ENCODE data around the gene UXS1. TPM values are rescaled to one million over a fixed set of nuclear protein-coding genes. Genes with fewer than 3 reads are reported as not detected.

The UXS1 gene
- total and polyA plus RNA-seq, 2 of the 8 experiments (the other 6 are each of a cell fraction or from before 2014, with no cell fraction given) = 44.5 to 63.4 TPM

DNA sequence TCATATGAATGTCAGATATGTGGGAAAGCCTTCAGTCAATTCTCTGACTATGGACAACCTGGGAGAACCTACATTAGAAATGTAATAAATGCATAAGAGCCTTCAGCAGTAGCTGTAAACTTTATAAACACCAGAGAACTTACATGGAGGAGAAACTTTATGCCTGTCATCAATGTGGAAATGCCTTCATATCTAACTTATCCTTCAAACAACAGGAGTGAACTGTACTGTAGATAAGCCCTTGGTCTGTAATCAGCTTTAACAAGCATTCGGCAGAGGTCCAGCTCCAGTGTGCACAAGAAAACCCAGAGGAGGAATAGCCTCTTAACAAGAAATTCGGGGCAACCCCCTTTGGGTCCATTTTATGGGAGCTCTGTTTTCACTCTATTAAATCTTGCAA is 14.8 kb upstream of the UXS1 start:
- no peaks in the 10 kb centered on the region for H3K9me3 ChIP-seq (ENCODE audit: insufficient read depth in 2 of 2, low read depth in 1 of 2, low read length in 1 of 2)
- H4K8ac ChIP-seq (ENCODE audit: extremely low read depth, insufficient read depth, low read length) = no peak overlapping the region
- ChIA-PET POLR2A (ENCODE audit: partially characterized antibody) (no interaction called here), CTCF (ENCODE audit: partially characterized antibody) (interaction anchor here (0.8 kb wide), 1 partner anchor 44 kb away, joined by 3 read pairs; no protein-coding TSS in a partner anchor)
- H2BK12ac ChIP-seq (ENCODE audit: low read depth, low read length) = no peak overlapping the region
- TF ChIP-seq TEAD4 (IDR thresholded peaks at IDR 0.05; ENCODE audit: low read depth, low read length) (no peak), ZNF274 (IDR thresholded peaks at IDR 0.05; ENCODE audit: borderline replicate concordance, extremely low read depth, low read length) (no peak), ASH2L (IDR thresholded peaks at IDR 0.05; ENCODE audit: low read length) (no peak), POLR2A (IDR thresholded peaks at IDR 0.05; ENCODE audit: control extremely low read depth in 1 of 2, low read depth in 2 of 2, low read length in 2 of 2) (no peak)
- TF ChIP-seq, protein P1, sequence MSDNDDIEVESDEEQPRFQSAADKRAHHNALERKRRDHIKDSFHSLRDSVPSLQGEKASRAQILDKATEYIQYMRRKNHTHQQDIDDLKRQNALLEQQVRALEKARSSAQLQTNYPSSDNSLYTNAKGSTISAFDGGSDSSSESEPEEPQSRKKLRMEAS (IDR thresholded peaks at IDR 0.05) = no peak
- H2AK5ac ChIP-seq (ENCODE audit: low read depth, low read length) = no peak overlapping the region
- no peak overlapping the region for H4K5ac ChIP-seq (ENCODE audit: insufficient read length, low read depth, low read length)
- no peak overlapping the region for H2BK20ac ChIP-seq (ENCODE audit: low read length)
- H3K4me3 ChIP-seq (ENCODE audit: extremely low read depth in 1 of 4, insufficient read depth in 2 of 4, low read depth in 3 of 4, low read length in 4 of 4) = no peak overlapping the region
- H3K27ac ChIP-seq (ENCODE audit: low read depth, low read length) = no peak overlapping the region
- H4K91ac ChIP-seq (replicated peaks; ENCODE audit: insufficient read length, low read length) = no peak overlapping the region
- WGBS, 2 experiments (ENCODE audit: extremely low coverage in 1 of 2, insufficient coverage in 1 of 2, insufficient read length in 1 of 2, insufficient replicate concordance in 2 of 2, low coverage in 1 of 2, low lambda C conversion rate in 2 of 2, missing lambda C conversion rate in 1 of 2) = 95% methylated on average over 2 of the region's 2 CpGs; no CpG with 5 or more reads in 1 of the 2 experiments
- H3K4ac ChIP-seq (replicated peaks; ENCODE audit: insufficient read length, low read depth, low read length) = no peak overlapping the region
- H3K79me2 ChIP-seq (ENCODE audit: control insufficient read depth in 1 of 2, insufficient read depth in 2 of 2, low read length in 2 of 2) = no peaks in the 10 kb centered on the region
- no peaks in the 10 kb centered on the region for H3K79me1 ChIP-seq (ENCODE audit: low read depth, low read length)
- no peaks in the 10 kb centered on the region for H3K4me1 ChIP-seq (replicated peaks in 1 of 4; ENCODE audit: control insufficient read depth in 3 of 4, insufficient read depth in 4 of 4, low read length in 3 of 4)
- no peaks in the 10 kb centered on the region for H4K20me1 ChIP-seq (replicated peaks in 1 of 2; ENCODE audit: control insufficient read depth in 1 of 2, insufficient read depth in 2 of 2, low read length in 2 of 2)
- H3K56ac ChIP-seq (replicated peaks; ENCODE audit: insufficient read length, low read depth, low read length) = no peak overlapping the region
- H3K14ac ChIP-seq (ENCODE audit: insufficient read length) = no peak overlapping the region
- H3K4me2 ChIP-seq (ENCODE audit: insufficient read depth in 1 of 2, low read depth in 2 of 2, low read length in 2 of 2) = no peak overlapping the region
- no peak overlapping the region for H2BK120ac ChIP-seq (replicated peaks; ENCODE audit: low read depth, low read length)
- H2AFZ ChIP-seq (ENCODE audit: low read length) = no peak overlapping the region
- H3K9ac ChIP-seq (replicated peaks in 1 of 4; ENCODE audit: extremely low read depth in 1 of 4, low read depth in 3 of 4, low read length in 3 of 4) = no peak overlapping the region
- no peak overlapping the region for H2BK5ac ChIP-seq (ENCODE audit: low read depth, low read length)
- no peak overlapping the region for H3K23ac ChIP-seq (ENCODE audit: insufficient read length)
- H3K27me3 ChIP-seq (replicated peaks in 1 of 4; ENCODE audit: control insufficient read depth in 3 of 4, extremely low read depth in 1 of 4, insufficient read depth in 3 of 4, low read length in 3 of 4) = no peaks in the 10 kb centered on the region
- no peak overlapping the region for H2BK15ac ChIP-seq (ENCODE audit: low read length)
- no peak for FAIRE-seq
- H3K18ac ChIP-seq (ENCODE audit: extremely low read depth, low read length) = no peak overlapping the region
- DNase-seq (ENCODE audit: low read depth in 1 of 2, low spot score in 2 of 2) = no peak
- no peaks in the 10 kb centered on the region for H3K23me2 ChIP-seq (ENCODE audit: low read depth, low read length)
- no peaks in the 10 kb centered on the region for H3K36me3 ChIP-seq (ENCODE audit: control insufficient read depth in 2 of 4, insufficient read depth in 4 of 4, low read length in 3 of 4)

Measured in H1 (cell line).